MM.1S (cell line): ENCODE measurements around the gene KLHL18.

Source experiments
- DNase-seq: peaks from one replicate; pipeline ENCODE4 v3.0.0-alpha.2; 2015
- H2AFZ ChIP-seq: fragments of 300-600 bp; sonication (generic); 2 replicates; pipeline ENCODE4 v1.6.0; 2016; ENCODE audit warnings: antibody characterized with exemption, low read length
- H3F3A ChIP-seq: fragments of 300-600 bp; sonication (generic); 2 replicates; pipeline ENCODE4 v1.6.1; 2016; ENCODE audit warnings: mild to moderate bottlenecking, antibody characterized with exemption, low read length, moderate library complexity, mixed read lengths; ENCODE audit not compliant: insufficient read depth
- H3K27ac ChIP-seq: fragments of 300-600 bp; sonication (generic); 2 replicates; pipeline ENCODE4 v1.5.1; 2016; ENCODE audit warnings: mild to moderate bottlenecking, low read length
- H3K27me3 ChIP-seq: fragments of 300-600 bp; sonication (generic); replicated peaks from 2 replicates; pipeline ENCODE4 v1.6.0; 2016; ENCODE audit warnings: low read length; ENCODE audit not compliant: insufficient read depth
- H3K36me3 ChIP-seq: fragments of 300-600 bp; sonication (generic); replicated peaks from 2 replicates; pipeline ENCODE4 v1.6.1; 2016; ENCODE audit warnings: mild to moderate bottlenecking, low read length, mixed read lengths; ENCODE audit not compliant: insufficient read depth
- H3K4me1 ChIP-seq: fragments of 300-600 bp; sonication (generic); 2 replicates; pipeline ENCODE4 v1.6.1; 2016; ENCODE audit warnings: low read length, mixed read lengths
- H3K4me2 ChIP-seq: fragments of 300-600 bp; sonication (generic); 2 replicates; pipeline ENCODE4 v1.6.0; 2016; ENCODE audit warnings: low read depth, low read length
- H3K4me3 ChIP-seq: fragments of 300-600 bp; sonication (generic); 2 replicates; pipeline ENCODE4 v1.5.1; 2016; ENCODE audit warnings: low read length, mixed read lengths
- H3K79me2 ChIP-seq: fragments of 300-600 bp; sonication (generic); 2 replicates; pipeline ENCODE4 v1.6.1; 2016; ENCODE audit warnings: mixed run types, low read length, mixed read lengths
- H3K9ac ChIP-seq: fragments of 300-600 bp; sonication (generic); 2 replicates; pipeline ENCODE4 v1.6.1; 2016; ENCODE audit warnings: low read length, mixed read lengths
- H3K9me2 ChIP-seq: fragments of 300-600 bp; sonication (generic); replicated peaks from 2 replicates; pipeline ENCODE4 v1.6.1; 2016; ENCODE audit warnings: mild to moderate bottlenecking, low read length, mixed read lengths; ENCODE audit not compliant: insufficient read depth
- H3K9me3 ChIP-seq: fragments of 300-600 bp; sonication (generic); replicated peaks from 2 replicates; pipeline ENCODE4 v1.6.1; 2016; ENCODE audit warnings: mild to moderate bottlenecking, low read length, mixed read lengths; ENCODE audit not compliant: insufficient read depth
- H4K20me1 ChIP-seq: fragments of 300-600 bp; sonication (generic); 2 replicates; pipeline ENCODE4 v1.6.1; 2016; ENCODE audit warnings: mild to moderate bottlenecking, low read length, moderate library complexity, mixed read lengths; ENCODE audit not compliant: insufficient read depth
- EZH2 ChIP-seq: fragments of 300-600 bp; sonication (generic); optimal IDR thresholded peaks from 2 replicates; pipeline ENCODE3; 2017; ENCODE audit warnings: low read depth, mild to moderate bottlenecking, antibody characterized with exemption, low read length, mixed read lengths
- EZH2phosphoT487 ChIP-seq: fragments of 300-600 bp; sonication (generic); IDR thresholded peaks from 2 replicates; pipeline ENCODE4 v1.6.1; 2018; ENCODE audit warnings: antibody characterized with exemption, low read length
- TF ChIP-seq, protein P1 (sequence below): fragments of 300-600 bp; sonication (generic); IDR thresholded peaks from 2 replicates; pipeline ENCODE4 v1.5.1; 2016; ENCODE audit warnings: antibody characterized with exemption, low read length, mixed read lengths

Gene KLHL18

DNA sequence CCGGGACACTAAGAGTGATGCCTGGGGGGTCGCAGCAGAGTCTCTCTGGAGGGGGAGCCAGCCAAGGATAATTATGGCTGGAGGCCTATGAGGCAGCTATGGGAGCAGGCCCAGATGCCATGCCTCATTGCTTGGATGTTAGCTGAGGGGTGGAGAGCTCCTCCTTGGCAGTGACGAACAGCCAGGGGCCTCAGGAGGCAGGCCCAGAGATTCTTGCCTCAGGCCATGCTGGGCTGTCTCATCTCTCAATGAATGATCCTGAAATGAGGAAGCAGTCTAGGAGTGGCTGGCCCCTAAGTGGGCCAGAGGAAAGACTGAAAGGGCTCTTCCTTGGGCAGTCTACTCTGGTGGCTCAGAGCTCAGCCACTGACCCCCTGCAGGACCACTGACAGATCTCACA, 21.4 kb upstream of the KLHL18 start:
- H3K9ac ChIP-seq: no peak overlapping the region
- H3K79me2 ChIP-seq: no peaks in the 10 kb centered on the region
- H3K4me3 ChIP-seq: no peak overlapping the region
- H4K20me1 ChIP-seq: no peaks in the 10 kb centered on the region
- H3K9me3 ChIP-seq: no peaks in the 10 kb centered on the region
- H3K4me1 ChIP-seq: no peaks in the 10 kb centered on the region
- H3K27me3 ChIP-seq: no peaks in the 10 kb centered on the region
- H3K4me2 ChIP-seq: no peak overlapping the region
- TF ChIP-seq, protein P1, sequence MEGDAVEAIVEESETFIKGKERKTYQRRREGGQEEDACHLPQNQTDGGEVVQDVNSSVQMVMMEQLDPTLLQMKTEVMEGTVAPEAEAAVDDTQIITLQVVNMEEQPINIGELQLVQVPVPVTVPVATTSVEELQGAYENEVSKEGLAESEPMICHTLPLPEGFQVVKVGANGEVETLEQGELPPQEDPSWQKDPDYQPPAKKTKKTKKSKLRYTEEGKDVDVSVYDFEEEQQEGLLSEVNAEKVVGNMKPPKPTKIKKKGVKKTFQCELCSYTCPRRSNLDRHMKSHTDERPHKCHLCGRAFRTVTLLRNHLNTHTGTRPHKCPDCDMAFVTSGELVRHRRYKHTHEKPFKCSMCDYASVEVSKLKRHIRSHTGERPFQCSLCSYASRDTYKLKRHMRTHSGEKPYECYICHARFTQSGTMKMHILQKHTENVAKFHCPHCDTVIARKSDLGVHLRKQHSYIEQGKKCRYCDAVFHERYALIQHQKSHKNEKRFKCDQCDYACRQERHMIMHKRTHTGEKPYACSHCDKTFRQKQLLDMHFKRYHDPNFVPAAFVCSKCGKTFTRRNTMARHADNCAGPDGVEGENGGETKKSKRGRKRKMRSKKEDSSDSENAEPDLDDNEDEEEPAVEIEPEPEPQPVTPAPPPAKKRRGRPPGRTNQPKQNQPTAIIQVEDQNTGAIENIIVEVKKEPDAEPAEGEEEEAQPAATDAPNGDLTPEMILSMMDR: no peak
- no peak for TF ChIP-seq EZH2
- TF ChIP-seq EZH2phosphoT487: no peak
- no peak overlapping the region for H3K27ac ChIP-seq
- no peak overlapping the region for H2AFZ ChIP-seq
- no peaks in the 10 kb centered on the region for H3K9me2 ChIP-seq
- no peaks in the 10 kb centered on the region for H3F3A ChIP-seq
- H3K36me3 ChIP-seq: no peaks in the 10 kb centered on the region
- DNase-seq: no peak

DNA sequence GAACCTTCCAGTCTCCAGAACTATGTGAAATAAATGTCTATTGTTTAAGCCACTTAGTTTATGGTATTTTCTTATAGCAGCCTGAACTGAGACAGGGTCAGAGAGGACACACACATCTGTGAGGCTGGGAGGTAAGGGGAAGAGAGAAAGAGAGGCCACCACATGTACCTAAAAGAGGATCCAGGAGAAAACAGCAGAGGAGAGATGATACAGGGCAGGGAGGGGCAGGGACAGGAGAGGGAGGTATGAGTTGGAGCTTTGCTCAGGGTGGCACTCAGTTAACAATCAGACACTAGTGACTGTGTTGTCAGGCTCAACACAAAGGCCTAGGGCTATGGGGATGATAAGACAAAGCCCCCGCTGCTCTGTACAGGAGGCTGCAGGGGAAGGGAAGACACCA, 17.7 kb upstream of the KLHL18 start:
- peaks cover 10% of the 10 kb centered on the region for H3K4me1 ChIP-seq
- no peaks in the 10 kb centered on the region for H3K9me3 ChIP-seq
- H3K4me2 ChIP-seq: no peak overlapping the region
- no peaks in the 10 kb centered on the region for H3K36me3 ChIP-seq
- DNase-seq: no peak
- H3K27ac ChIP-seq: no peak overlapping the region
- H3K4me3 ChIP-seq: no peak overlapping the region
- no peaks in the 10 kb centered on the region for H3F3A ChIP-seq
- H3K27me3 ChIP-seq: no peaks in the 10 kb centered on the region
- no peaks in the 10 kb centered on the region for H3K79me2 ChIP-seq
- no peak for TF ChIP-seq EZH2
- no peak for TF ChIP-seq EZH2phosphoT487
- TF ChIP-seq, protein P1: no peak
- no peak overlapping the region for H2AFZ ChIP-seq
- no peaks in the 10 kb centered on the region for H4K20me1 ChIP-seq
- H3K9me2 ChIP-seq: no peaks in the 10 kb centered on the region
- H3K9ac ChIP-seq: no peak overlapping the region

DNA sequence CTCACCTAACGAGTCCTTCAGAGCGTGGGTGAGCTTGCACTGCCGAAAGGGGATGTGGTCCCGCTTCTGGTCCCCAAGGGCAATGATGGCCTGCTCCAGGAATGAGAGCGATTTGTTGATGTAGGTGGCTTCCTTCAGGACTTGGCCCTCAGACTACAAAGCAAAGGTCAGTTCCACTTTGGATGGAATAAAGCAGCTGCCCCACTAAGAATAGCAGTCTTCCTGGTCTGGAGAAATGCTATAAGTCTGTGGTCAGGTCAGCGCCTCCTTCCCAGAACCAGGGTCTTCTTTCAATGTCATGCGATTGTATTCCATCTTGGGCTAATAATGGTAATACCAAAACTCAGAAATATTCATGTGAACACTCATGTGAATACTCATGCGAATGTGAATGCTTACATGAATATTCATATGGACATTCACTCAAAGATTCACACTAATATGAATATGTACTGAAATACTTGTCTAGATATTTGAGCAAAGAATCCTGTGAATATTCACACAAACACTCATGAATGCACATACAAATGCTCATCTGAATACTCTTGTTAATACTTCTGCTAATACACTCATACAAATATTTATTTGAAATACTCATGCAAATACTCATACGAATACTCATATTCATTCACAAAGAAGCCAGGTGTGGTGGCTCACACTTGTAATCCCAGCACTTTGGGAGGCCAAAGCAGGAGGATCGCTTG, 16.9 kb upstream of the KLHL18 start:
- H3K27me3 ChIP-seq: no peaks in the 10 kb centered on the region
- H3K27ac ChIP-seq: no peak overlapping the region
- H3K4me1 ChIP-seq: peaks cover 10% of the 10 kb centered on the region
- H3K4me2 ChIP-seq: no peak overlapping the region
- H3K9me3 ChIP-seq: no peaks in the 10 kb centered on the region
- no peak overlapping the region for H2AFZ ChIP-seq
- no peaks in the 10 kb centered on the region for H4K20me1 ChIP-seq
- H3F3A ChIP-seq: no peaks in the 10 kb centered on the region
- no peak overlapping the region for H3K9ac ChIP-seq
- no peaks in the 10 kb centered on the region for H3K36me3 ChIP-seq
- no peak for TF ChIP-seq EZH2
- no peak for TF ChIP-seq EZH2phosphoT487
- TF ChIP-seq, protein P1: no peak
- DNase-seq: no peak
- H3K4me3 ChIP-seq: no peak overlapping the region
- no peaks in the 10 kb centered on the region for H3K79me2 ChIP-seq
- no peaks in the 10 kb centered on the region for H3K9me2 ChIP-seq
